ENCODE measurements around the gene CCDC172.

Gene CCDC172

GRCh38 chr10:116324227-116324950 is at the start of gene CCDC172:
TSS of gene CCDC172 (plus strand) at chr10:116324448. CDS start at chr10:116325012, 564 bp downstream.
- H3K27me3 ChIP-seq = no peaks in the 10 kb centered on the region
- H3K27ac ChIP-seq = no peak within 1 kb of the TSS
- H3K9ac ChIP-seq = no peak within 1 kb of the TSS
- H3K36me3 ChIP-seq = no peaks in the 10 kb centered on the region
- no peaks in the 10 kb centered on the region for H4K20me1 ChIP-seq
- peaks cover 8% of the 10 kb centered on the region for H3K4me1 ChIP-seq
- H3K9me3 ChIP-seq = no peaks in the 10 kb centered on the region
- peak within 1 kb of the TSS; percentile 27; the same call in 1 of the 2 replicates for H3K4me2 ChIP-seq
- H3K4me3 ChIP-seq = no peak within 1 kb of the TSS
- no peak for TF ChIP-seq Cebpa-rat (IDR thresholded peaks at IDR 0.05)

- Histone ChIP-seq H3K27me3 (peaks cover 42% of the 10 kb centered on the region), H3K9ac (no peak overlapping the region), H3K4me2 (no peak overlapping the region), H3K36me3 (no peaks in the 10 kb centered on the region), H3K27ac (no peak overlapping the region), H3K4me3 (no peak overlapping the region), H3K4me1 (peaks cover 16% of the 10 kb centered on the region; the same call in 1 of the 2 replicates), H4K20me1 (no peaks in the 10 kb centered on the region), H3K9me3 (peaks cover 27% of the 10 kb centered on the region)
- TF ChIP-seq Cebpa-rat (IDR thresholded peaks at IDR 0.05) = no peak
Measured at GRCh38 chr10:116276981-116277380, 47.3 kb upstream of the CCDC172 start.

GRCh38 chr10:116278846-116279245 is 45.4 kb upstream of the CCDC172 start:
- Histone ChIP-seq H3K4me2 (no peak overlapping the region), H3K4me1 (no peaks in the 10 kb centered on the region), H3K27ac (no peak overlapping the region), H3K9ac (no peak overlapping the region), H3K4me3 (no peak overlapping the region), H3K36me3 (no peaks in the 10 kb centered on the region), H3K27me3 (peaks cover 24% of the 10 kb centered on the region), H4K20me1 (no peaks in the 10 kb centered on the region), H3K9me3 (peaks cover 9% of the 10 kb centered on the region)
- no peak for TF ChIP-seq Cebpa-rat (IDR thresholded peaks at IDR 0.05)

GRCh38 chr10:116281775-116282174 is 42.5 kb upstream of the CCDC172 start:
- H3K9me3 ChIP-seq = no peaks in the 10 kb centered on the region
- no peak overlapping the region for H3K9ac ChIP-seq
- H3K36me3 ChIP-seq = no peaks in the 10 kb centered on the region

GRCh38 chr10:116286626-116287200 is 37.5 kb upstream of the CCDC172 start:
- Histone ChIP-seq H3K36me3 (no peaks in the 10 kb centered on the region), H3K27me3 (no peaks in the 10 kb centered on the region), H3K9ac (no peak overlapping the region), H3K9me3 (no peaks in the 10 kb centered on the region), H3K4me3 (no peak overlapping the region), H4K20me1 (no peaks in the 10 kb centered on the region), H3K4me2 (peak overlapping the region; percentile 56), H3K4me1 (peaks cover 13% of the 10 kb centered on the region), H3K27ac (no peak overlapping the region)
- no peak for TF ChIP-seq Cebpa-rat (IDR thresholded peaks at IDR 0.05)

More at GRCh38 chr10:116281775-116282174, 42.5 kb upstream of the CCDC172 start:
- Histone ChIP-seq H3K27me3 (no peaks in the 10 kb centered on the region), H3K4me3 (no peak overlapping the region), H3K4me1 (peaks cover 5% of the 10 kb centered on the region), H3K27ac (no peak overlapping the region), H3K4me2 (no peak overlapping the region), H4K20me1 (no peaks in the 10 kb centered on the region)
- no peak for TF ChIP-seq Cebpa-rat (IDR thresholded peaks at IDR 0.05)

DNA sequence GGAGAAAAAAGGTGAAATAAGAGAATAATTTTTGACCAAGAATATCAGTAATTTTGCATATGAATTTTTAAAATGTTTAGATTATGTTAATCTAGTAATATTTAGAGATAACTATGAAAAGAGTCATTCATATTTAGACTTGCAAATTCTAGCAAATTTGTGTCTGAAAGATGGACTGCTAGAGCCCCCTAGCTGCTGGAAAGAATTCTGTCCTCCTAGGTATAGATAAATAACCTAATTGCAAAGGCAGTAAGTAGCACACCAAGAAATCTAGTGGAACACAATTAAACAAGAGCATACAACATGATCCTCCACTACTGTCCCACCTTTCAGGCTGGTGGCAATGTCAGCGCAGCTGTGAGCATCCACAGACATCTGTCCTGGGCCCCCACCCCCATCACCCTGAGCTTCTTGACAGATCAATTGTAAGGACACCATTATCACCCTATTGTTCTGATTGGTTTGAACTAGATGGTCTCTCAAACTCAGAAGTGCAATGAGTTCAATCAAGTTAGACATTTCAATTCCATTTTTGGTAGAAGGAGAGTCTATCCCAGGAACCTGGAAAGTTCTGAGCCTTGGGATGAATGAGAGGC is 36.2 kb upstream of the CCDC172 start:
- Histone ChIP-seq H3K9me3 (no peaks in the 10 kb centered on the region), H3K36me3 (no peaks in the 10 kb centered on the region), H3K9ac (no peak overlapping the region), H3K4me1 (peaks cover 13% of the 10 kb centered on the region), H3K4me2 (no peak overlapping the region), H4K20me1 (no peaks in the 10 kb centered on the region), H3K27me3 (no peaks in the 10 kb centered on the region), H3K27ac (no peak overlapping the region), H3K4me3 (no peak overlapping the region)
- no peak for TF ChIP-seq Cebpa-rat (IDR thresholded peaks at IDR 0.05)

DNA sequence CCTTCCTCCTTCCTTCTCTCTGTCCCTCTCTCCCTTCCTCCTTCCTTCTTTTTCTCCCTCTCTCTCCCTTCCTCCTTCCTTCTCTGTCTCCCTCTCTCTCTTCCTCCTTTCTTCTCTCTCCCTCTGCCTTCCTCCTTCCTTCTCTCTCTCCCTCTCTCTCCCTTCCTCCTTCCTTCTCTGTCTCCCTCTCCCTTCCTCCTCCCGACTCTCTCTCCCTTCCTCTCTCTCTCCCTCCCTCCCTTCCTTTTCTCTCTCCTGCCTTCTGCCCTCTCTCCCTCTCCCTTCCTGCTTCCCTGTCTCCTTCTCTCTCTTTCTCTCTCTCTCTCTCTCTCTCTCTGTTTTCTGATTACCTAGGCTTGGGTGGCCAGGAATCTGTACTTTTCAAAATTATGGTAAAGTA is 34.6 kb upstream of the CCDC172 start:
- no peaks in the 10 kb centered on the region for H4K20me1 ChIP-seq
- no peak overlapping the region for H3K4me2 ChIP-seq
- TF ChIP-seq Cebpa-rat (IDR thresholded peaks at IDR 0.05) = no peak
- H3K36me3 ChIP-seq = no peaks in the 10 kb centered on the region
- no peak overlapping the region for H3K27ac ChIP-seq
- peaks cover 13% of the 10 kb centered on the region for H3K4me1 ChIP-seq
- no peaks in the 10 kb centered on the region for H3K27me3 ChIP-seq
- no peak overlapping the region for H3K9ac ChIP-seq
- no peaks in the 10 kb centered on the region for H3K9me3 ChIP-seq
- no peak overlapping the region for H3K4me3 ChIP-seq

DNA sequence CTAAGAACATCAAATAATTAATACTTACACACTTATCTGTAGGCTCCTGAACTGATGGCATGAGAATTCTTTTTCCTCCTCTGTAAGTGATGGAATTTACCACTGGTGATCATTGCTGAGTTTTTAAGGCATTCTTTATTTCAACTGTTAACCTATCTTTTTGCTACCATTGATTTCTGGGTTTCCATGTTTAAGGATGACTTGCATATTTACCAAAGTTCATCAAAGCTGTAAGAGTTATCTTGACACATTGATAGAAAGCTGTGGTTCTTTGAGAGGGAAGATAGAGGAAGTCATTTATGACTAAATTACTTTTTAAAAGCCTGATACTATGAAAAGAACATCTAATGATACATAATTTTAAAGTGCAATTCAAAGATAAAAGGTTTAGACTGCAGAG is 31.8 kb upstream of the CCDC172 start:
- no peaks in the 10 kb centered on the region for H3K27me3 ChIP-seq
- H3K4me3 ChIP-seq = no peak overlapping the region
- peaks cover 1% of the 10 kb centered on the region for H3K4me1 ChIP-seq
- H3K4me2 ChIP-seq = no peak overlapping the region
- TF ChIP-seq Cebpa-rat (IDR thresholded peaks at IDR 0.05) = no peak
- H3K9ac ChIP-seq = no peak overlapping the region
- no peak overlapping the region for H3K27ac ChIP-seq
- no peaks in the 10 kb centered on the region for H3K36me3 ChIP-seq
- no peaks in the 10 kb centered on the region for H4K20me1 ChIP-seq
- H3K9me3 ChIP-seq = no peaks in the 10 kb centered on the region

GRCh38 chr10:116296291-116296721 is 27.9 kb upstream of the CCDC172 start:
- Histone ChIP-seq H3K27me3 (no peaks in the 10 kb centered on the region), H4K20me1 (no peaks in the 10 kb centered on the region), H3K4me1 (no peaks in the 10 kb centered on the region), H3K9me3 (no peaks in the 10 kb centered on the region), H3K4me3 (no peak overlapping the region), H3K27ac (no peak overlapping the region), H3K9ac (no peak overlapping the region), H3K4me2 (no peak overlapping the region), H3K36me3 (no peaks in the 10 kb centered on the region)
- TF ChIP-seq Cebpa-rat (IDR thresholded peaks at IDR 0.05) = no peak

GRCh38 chr10:116298586-116298985 is 25.7 kb upstream of the CCDC172 start:
- no peaks in the 10 kb centered on the region for H3K9me3 ChIP-seq
- H3K9ac ChIP-seq = no peak overlapping the region
- no peaks in the 10 kb centered on the region for H3K27me3 ChIP-seq
- no peaks in the 10 kb centered on the region for H3K36me3 ChIP-seq
- no peak overlapping the region for H3K27ac ChIP-seq
- no peak overlapping the region for H3K4me3 ChIP-seq
- no peak overlapping the region for H3K4me2 ChIP-seq
- H3K4me1 ChIP-seq = no peaks in the 10 kb centered on the region
- no peaks in the 10 kb centered on the region for H4K20me1 ChIP-seq
- TF ChIP-seq Cebpa-rat (IDR thresholded peaks at IDR 0.05) = no peak
